HUES64 (cell line): Measurements from ENCODE around the gene ASS1.

Source experiments
- H3K27ac ChIP-seq: 2 replicates; pipeline ENCODE4 v1.7.0; 2013; ENCODE audit warnings: low read depth, low read length, inconsistent platforms
- H3K27me3 ChIP-seq: 2 replicates; pipeline ENCODE4 v1.6.1; 2013; ENCODE audit warnings: mild to moderate bottlenecking, low read length; ENCODE audit not compliant: insufficient read depth
- H3K36me3 ChIP-seq: 2 replicates; pipeline ENCODE4 v1.6.1; 2013; ENCODE audit warnings: mild to moderate bottlenecking, low read length; ENCODE audit not compliant: insufficient read depth
- H3K4me1 ChIP-seq: 2 replicates; pipeline ENCODE4 v1.6.1; 2013; ENCODE audit warnings: mild to moderate bottlenecking, low read length, moderate library complexity; ENCODE audit not compliant: insufficient read depth
- H3K4me3 ChIP-seq: 2 replicates; pipeline ENCODE4 v1.5.1; 2013; ENCODE audit warnings: mild to moderate bottlenecking, low read length, moderate library complexity
- H3K9ac ChIP-seq: 2 replicates; pipeline ENCODE4 v1.6.1; 2013; ENCODE audit warnings: mild to moderate bottlenecking, low read depth, low read length
- H3K9me3 ChIP-seq: 2 replicates; pipeline ENCODE4 v1.6.1; 2013; ENCODE audit warnings: low read depth, low read length; ENCODE audit not compliant: insufficient read depth
- WGBS: fragments of 150-250, 120-280 bp; methylation state at CpG from one replicate; pipeline ENCODE4 v1.1.7; 2013; ENCODE audit warnings: missing lambda C conversion rate; 5-methylcytosine and 5-hydroxymethylcytosine counted together

Gene ASS1

DNA sequence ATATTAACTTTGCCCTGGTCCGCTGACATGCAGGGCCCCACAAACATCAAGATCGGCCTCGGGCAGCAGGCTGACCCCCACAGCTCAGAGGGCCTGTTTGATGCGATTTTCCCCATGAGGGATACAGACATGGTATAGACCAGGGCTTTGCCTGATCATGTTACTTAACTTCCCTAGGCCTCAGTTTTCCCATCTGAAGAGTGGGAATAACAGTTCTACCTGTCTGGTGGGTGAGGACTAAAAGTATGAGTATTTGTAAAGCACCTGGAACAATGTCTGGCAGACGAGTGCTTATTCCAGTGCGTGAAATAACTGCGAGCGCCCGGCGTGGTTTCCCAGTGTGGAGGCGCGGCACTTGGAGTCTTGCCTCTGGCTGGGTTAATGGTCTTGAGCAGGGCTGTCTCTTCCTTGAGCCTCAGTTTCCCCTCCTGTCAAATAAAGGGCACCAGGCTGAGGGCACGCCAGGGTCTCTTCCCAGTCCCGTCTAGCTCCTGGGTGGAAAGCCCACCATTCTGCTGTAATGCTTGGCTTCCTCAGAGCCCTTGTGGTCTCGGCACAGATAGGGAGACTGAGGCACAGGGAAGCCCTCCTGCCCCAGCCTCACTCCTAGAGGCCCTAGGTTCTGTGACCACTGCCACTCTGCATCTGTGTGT lies 47.2 kb downstream of the ASS1 start:
- Histone ChIP-seq H3K4me3 (no peak overlapping the region), H3K27me3 (no peaks in the 10 kb centered on the region), H3K36me3 (peaks cover 22% of the 10 kb centered on the region), H3K9me3 (peaks cover 3% of the 10 kb centered on the region; the same call in 1 of the 2 replicates), H3K4me1 (no peaks in the 10 kb centered on the region), H3K27ac (no peak overlapping the region), H3K9ac (no peak overlapping the region)
- WGBS, result 97% methylated on average over 15 of the region's 15 CpGs

DNA sequence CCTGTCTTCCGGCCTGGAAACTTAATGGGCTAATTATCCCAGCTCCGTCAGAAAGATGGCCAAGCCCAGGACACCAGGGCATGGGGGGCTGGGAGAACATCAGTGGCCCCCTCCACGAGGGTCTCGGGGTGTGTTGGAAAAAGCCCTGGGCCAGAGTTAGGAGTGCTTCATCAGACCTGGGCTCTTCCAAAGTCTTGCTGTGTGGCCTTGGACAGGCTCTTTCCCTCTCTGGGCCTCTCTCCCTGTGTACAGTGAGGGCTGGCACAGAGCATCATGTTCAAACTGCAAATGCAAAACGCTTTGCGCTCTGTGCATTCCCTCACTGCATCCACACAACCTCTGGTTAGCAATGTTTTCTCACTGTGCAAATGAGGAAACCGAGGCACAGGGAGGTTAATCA lies 48.3 kb downstream of the ASS1 start:
- Histone ChIP-seq H3K9ac (no peak overlapping the region), H3K9me3 (peaks cover 3% of the 10 kb centered on the region; the same call in 1 of the 2 replicates), H3K27me3 (no peaks in the 10 kb centered on the region), H3K4me1 (no peaks in the 10 kb centered on the region), H3K4me3 (no peak overlapping the region), H3K27ac (no peak overlapping the region), H3K36me3 (peaks cover 22% of the 10 kb centered on the region)
- 93% methylated on average over 7 of the region's 7 CpGs for WGBS

DNA sequence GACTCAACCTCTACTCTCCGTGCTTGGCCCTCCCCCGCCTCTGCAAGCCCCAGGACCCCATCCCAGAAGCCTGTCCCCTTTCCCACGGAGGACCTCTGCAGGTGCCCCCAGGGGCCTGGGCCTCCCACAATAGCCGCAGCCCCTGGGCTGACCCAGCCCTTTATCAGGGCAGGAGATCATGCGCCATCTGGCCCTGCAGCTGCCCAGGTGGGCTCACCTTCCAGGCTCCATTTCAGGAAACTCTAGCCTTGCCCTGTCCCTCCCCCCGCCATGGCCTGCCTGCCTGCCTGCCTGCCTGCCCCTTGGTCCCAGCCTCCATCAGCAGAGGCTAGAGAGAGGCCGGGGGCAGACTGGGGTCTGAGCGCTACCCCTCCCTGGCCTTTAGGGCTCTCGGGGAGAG lies 48.7 kb downstream of the ASS1 start:
- Histone ChIP-seq H3K4me1 (no peaks in the 10 kb centered on the region), H3K4me3 (no peak overlapping the region), H3K9me3 (peaks cover 3% of the 10 kb centered on the region; the same call in 1 of the 2 replicates), H3K27me3 (no peaks in the 10 kb centered on the region), H3K9ac (no peak overlapping the region), H3K36me3 (peaks cover 22% of the 10 kb centered on the region), H3K27ac (no peak overlapping the region)
- 85% methylated on average over 9 of the region's 9 CpGs for WGBS

DNA sequence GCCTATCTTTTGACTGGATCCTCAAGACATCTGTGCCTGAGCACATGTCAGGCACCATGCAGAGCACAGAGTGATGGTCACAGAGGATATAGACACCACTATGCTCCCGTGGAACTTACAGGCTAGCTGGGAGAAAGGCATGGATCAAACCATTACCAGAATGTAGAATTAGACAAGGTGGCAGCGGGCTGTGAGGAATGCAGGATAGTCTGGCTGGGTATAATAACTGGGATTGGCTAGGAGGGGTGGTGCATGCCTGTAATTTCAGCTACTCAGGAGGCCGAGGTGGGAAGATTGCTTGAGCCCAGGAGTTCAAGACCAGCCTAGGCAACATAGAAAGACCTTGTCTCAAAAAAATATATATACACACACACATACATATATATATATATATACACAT lies 50.3 kb downstream of the ASS1 start:
- WGBS, result 94% methylated on average over 3 of the region's 3 CpGs
- Histone ChIP-seq H3K9ac (no peak overlapping the region), H3K4me1 (no peaks in the 10 kb centered on the region; the same call in 1 of the 2 replicates), H3K27me3 (no peaks in the 10 kb centered on the region), H3K36me3 (peaks cover 19% of the 10 kb centered on the region; the same call in 1 of the 2 replicates), H3K9me3 (peaks cover 3% of the 10 kb centered on the region; the same call in 1 of the 2 replicates), H3K27ac (no peak overlapping the region), H3K4me3 (no peak overlapping the region)

DNA sequence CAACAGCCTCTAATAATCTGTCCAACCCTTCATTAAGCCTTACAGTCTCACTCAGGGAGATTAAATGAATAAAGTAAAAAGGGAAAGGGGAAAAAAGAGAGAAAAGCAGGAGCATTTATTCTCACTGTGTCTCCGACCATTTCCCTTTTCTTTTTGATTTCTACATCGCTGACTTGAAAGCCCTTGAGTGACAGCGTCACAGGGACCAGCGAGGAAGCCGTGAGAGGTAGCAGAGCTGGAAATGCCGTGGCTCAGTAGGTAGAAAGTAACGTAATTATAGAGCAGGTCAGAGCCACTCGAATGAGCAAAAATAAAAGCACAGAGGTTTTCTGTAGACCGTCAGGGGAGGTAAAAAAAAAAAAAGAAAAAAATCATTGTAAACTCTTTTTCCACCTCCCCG lies 52.4 kb downstream of the ASS1 start:
- no peak overlapping the region for H3K27ac ChIP-seq
- peaks cover 5% of the 10 kb centered on the region; the same call in 1 of the 2 replicates for H3K4me1 ChIP-seq
- H3K4me3 ChIP-seq, result no peak overlapping the region
- peaks cover 19% of the 10 kb centered on the region; the same call in 1 of the 2 replicates for H3K36me3 ChIP-seq
- 95% methylated on average over 10 of the region's 10 CpGs for WGBS
- no peak overlapping the region for H3K9ac ChIP-seq
- H3K27me3 ChIP-seq, result no peaks in the 10 kb centered on the region
- peaks cover 3% of the 10 kb centered on the region; the same call in 1 of the 2 replicates for H3K9me3 ChIP-seq

DNA sequence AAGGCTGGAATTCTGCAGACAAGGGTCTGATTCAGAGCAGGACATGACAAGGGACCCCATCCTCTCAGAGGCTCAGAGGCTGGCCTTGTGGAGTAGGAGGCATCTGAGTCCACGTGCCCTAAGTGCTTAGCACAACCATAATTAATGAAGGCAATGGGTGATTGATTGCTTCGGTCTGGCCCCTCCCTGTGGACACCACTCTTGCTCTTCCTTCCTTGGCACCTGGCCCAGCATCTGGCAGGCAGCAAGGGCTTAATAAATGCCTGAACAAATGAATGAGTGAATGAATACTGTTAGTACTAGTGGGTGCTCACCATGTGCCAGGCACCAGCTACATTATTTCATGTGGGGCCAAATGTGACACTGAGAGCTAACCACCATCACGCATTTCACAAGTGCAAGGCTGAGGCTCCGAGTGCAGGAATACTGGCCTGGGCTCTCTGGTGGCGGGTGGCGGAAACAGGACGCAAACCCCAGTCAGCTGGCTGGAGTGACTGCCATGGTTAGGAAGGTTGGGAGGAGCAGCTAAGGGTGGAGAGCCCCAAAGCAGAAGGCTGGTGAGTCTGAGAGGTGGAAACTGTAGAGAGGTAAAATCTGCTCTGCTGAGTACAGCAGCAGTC lies 53.6 kb downstream of the ASS1 start:
- H3K4me3 ChIP-seq, result no peak overlapping the region
- 84% methylated on average over 7 of the region's 7 CpGs for WGBS
- no peak overlapping the region for H3K9ac ChIP-seq
- H3K27ac ChIP-seq, result no peak overlapping the region
- peaks cover 19% of the 10 kb centered on the region; the same call in 1 of the 2 replicates for H3K36me3 ChIP-seq
- peaks cover 5% of the 10 kb centered on the region; the same call in 1 of the 2 replicates for H3K4me1 ChIP-seq
- H3K9me3 ChIP-seq, result peaks cover 3% of the 10 kb centered on the region; the same call in 1 of the 2 replicates
- H3K27me3 ChIP-seq, result no peaks in the 10 kb centered on the region

DNA sequence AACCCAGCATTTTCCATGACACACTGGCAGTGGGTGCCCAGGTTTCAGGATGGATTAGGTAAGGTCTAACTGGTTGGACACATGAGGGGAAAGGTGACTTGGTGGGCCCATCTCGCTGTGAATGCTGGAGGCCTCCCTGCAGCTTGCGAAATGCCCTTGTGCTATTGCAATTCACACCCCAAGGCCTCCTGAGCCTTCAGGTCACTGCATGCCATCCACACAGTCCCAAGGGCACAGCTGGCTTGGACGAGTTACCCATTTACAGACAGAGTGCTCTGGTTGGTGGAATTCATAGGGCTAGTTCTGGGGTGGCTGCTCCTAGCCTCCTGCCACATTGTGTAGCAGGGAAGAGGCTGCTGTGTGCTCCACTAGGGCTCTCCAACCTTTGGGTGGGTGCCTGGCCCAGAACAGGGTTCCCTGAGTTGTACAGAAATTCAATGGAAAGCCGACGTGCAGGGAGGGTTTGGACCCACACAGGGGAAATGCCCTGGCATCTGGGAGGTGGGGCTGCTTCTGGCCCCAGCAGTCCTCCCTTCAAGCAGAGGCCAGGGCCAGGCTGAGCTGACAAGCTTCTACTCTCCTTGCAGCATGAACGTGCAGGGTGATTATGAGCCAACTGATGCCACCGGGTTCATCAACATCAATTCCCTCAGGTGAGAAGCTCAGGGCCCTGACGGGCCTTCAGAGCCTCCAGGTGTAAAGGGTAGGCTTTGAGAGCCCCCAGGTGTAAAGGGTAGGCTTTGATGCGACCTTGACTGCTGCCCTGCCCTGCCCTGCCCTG lies 54.3 kb downstream of the ASS1 start:
- Histone ChIP-seq H3K9ac (no peak overlapping the region), H3K4me3 (no peak overlapping the region), H3K9me3 (peaks cover 3% of the 10 kb centered on the region; the same call in 1 of the 2 replicates), H3K27me3 (no peaks in the 10 kb centered on the region), H3K36me3 (peaks cover 18% of the 10 kb centered on the region; the same call in 1 of the 2 replicates), H3K4me1 (peaks cover 5% of the 10 kb centered on the region; the same call in 1 of the 2 replicates), H3K27ac (no peak overlapping the region)
- 92% methylated on average over 9 of the region's 9 CpGs for WGBS

DNA sequence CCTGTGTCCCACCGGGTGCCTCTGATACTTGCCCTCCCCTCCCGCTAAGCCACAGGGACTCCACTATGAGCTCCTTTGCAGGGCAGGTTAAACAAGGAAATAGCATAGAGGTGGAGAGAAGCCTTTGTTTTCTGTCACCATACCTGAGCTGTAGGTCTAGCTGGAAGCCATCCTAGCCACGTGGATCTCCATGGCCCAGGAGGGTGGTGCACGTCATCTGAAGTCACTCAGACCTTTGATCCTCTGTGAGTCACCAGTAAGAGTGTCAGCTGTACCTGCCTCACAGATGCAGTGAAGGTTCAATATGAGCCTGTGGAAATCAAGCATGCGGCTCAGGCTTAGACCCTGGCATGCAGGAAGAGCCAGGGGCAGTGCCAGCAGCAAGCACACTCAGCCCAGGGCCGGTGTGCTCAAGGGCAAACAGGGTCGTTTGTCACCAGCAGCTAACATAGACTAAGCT lies 55.1 kb downstream of the ASS1 start:
- 89% methylated on average over 7 of the region's 7 CpGs for WGBS
- H3K9me3 ChIP-seq, result peaks cover 3% of the 10 kb centered on the region; the same call in 1 of the 2 replicates
- peaks cover 5% of the 10 kb centered on the region; the same call in 1 of the 2 replicates for H3K4me1 ChIP-seq
- no peaks in the 10 kb centered on the region for H3K27me3 ChIP-seq
- no peak overlapping the region for H3K4me3 ChIP-seq
- no peak overlapping the region for H3K9ac ChIP-seq
- H3K27ac ChIP-seq, result no peak overlapping the region
- peaks cover 10% of the 10 kb centered on the region; the same call in 1 of the 2 replicates for H3K36me3 ChIP-seq

DNA sequence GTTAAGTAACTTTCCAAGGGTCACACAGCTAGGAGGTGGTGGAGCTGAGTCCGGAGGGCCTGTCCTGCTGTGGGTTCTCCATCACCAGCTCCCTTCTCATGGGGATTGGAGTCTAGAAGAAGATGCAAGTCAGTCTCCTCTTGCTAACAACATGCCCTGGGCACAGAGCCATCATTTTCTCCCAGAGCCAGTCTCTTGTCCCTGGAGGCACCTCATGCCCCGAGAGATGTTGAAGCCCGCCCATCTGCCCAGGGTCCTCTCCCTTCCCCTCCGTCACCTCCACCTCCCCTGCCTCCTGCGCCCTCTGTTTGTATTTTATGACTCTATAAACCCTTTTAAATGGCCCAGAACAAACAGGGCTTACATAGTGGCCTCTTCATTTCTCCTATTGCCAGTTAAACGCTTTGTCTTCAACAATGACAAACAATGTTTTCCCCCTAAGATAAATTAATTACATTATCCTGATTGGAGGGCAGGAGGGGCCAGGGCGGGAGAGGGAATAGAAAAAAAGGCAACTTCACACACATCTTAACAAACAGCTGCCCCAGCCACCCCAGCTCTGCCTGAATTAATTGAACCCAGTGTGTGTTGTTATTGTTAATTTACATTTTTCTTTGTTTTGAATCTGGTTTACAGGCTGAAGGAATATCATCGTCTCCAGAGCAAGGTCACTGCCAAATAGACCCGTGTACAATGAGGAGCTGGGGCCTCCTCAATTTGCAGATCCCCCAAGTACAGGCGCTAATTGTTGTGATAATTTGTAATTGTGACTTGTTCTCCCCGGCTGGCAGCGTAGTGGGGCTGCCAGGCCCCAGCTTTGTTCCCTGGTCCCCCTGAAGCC lies 55.8 kb downstream of the ASS1 start:
- no peak overlapping the region for H3K27ac ChIP-seq

DNA sequence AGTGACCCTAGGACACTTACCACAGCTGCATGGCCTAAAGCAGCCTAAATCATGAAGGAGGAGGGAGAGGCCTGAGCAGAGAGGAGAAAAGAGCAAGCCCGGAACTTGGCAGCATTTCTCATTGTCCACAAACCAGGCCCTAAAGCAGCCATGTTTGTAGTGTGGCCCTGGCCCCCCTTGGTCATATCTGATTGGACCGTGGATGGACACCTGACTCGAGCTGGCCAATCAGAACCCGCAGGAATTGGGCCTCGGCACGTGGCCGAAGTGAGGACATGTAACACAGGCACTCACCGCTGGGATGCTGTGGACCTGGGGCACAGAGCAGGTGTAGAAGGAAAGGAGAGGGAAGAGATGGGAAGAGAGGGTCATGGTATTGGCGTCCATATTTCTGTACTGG lies 56.9 kb downstream of the ASS1 start:
- Histone ChIP-seq H3K27ac (no peak overlapping the region), H3K4me3 (no peak overlapping the region), H3K27me3 (no peaks in the 10 kb centered on the region), H3K9ac (no peak overlapping the region), H3K4me1 (peaks cover 5% of the 10 kb centered on the region; the same call in 1 of the 2 replicates), H3K9me3 (no peaks in the 10 kb centered on the region), H3K36me3 (no peaks in the 10 kb centered on the region)
- WGBS, result 90% methylated on average over 9 of the region's 9 CpGs

More for the DNA sequence above, 55.8 kb downstream of the ASS1 start:
- Histone ChIP-seq H3K27me3 (no peaks in the 10 kb centered on the region), H3K9me3 (no peaks in the 10 kb centered on the region), H3K4me1 (peaks cover 5% of the 10 kb centered on the region; the same call in 1 of the 2 replicates), H3K4me3 (no peak overlapping the region), H3K9ac (no peak overlapping the region), H3K36me3 (peaks cover 4% of the 10 kb centered on the region; the same call in 1 of the 2 replicates)
- WGBS, result 87% methylated on average over 11 of the region's 12 CpGs
